Measurements from ENCODE around the gene ZSWIM3. TPM values are rescaled to one million over a fixed set of nuclear protein-coding genes. Genes with fewer than 3 reads are reported as not detected.
A peak's percentile ranks its signal among the peaks of the same experiment; 100 is the strongest.
"Not testable (repeated sequence)": the region's sequence is repeated elsewhere in the genome, so short reads cannot be mapped to it uniquely, and the experiment has no call there.

ZSWIM3 gene
- polyA plus RNA-seq, 4 donors = 4.2 to 5.6 (median 4.9) TPM

DNA sequence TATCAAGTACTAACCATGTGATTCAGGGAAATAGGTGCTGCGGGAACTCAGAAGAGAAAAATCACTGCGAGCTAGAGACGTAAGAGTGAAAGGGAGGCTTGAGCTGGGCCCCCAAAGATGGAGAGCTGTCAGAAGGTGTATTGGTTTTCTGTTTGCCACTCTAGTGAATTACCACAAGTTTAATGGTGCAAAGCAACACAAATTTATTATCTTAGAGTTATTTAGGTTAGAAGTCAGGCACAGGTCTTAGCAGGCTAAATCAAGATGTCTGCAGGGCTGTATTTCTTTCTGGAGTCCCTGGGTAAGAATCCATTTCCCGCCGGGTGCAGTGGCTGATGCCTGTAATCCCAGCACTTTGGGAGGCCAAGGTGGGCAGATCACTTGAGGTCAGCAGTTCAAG, 2.5 kb downstream of the ZSWIM3 start:
- peak in 1 of 4 donors; percentile 36 for DNase-seq (ENCODE audit: low read depth in 4 of 4, low spot score in 3 of 4)

DNA sequence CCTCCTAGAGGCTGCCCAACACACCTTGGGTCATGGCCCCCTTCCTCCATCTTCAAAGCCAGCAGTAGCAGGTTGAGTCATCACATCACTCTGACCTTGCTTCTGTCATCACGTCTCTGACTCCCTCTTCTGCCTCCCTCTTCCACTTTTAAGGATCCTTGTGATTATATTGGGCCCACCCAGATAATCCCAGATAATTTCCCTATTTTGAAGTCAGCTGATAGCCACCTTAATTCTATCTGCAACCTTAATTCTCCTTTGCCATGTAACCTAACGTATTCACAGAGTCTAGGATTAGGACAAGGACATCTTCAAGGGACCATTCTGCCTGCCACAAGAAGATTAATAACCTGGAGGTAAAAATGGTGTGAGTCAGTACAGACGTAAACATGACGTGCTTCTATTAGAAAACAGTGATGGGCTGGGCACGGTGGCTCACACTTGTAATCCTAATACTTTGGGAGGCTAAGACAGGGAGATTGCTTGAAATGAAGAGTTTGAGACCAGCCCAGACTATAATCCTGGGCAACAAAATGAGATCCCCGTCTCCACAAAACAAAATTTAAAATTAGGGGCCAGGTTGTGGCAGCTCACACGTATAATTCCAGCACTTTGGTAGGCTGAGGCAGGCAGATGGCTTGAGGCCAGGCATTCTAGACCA, 3.3 kb downstream of the ZSWIM3 start:
- DNase-seq (ENCODE audit: low read depth in 4 of 4, low spot score in 3 of 4) = no peak

DNA sequence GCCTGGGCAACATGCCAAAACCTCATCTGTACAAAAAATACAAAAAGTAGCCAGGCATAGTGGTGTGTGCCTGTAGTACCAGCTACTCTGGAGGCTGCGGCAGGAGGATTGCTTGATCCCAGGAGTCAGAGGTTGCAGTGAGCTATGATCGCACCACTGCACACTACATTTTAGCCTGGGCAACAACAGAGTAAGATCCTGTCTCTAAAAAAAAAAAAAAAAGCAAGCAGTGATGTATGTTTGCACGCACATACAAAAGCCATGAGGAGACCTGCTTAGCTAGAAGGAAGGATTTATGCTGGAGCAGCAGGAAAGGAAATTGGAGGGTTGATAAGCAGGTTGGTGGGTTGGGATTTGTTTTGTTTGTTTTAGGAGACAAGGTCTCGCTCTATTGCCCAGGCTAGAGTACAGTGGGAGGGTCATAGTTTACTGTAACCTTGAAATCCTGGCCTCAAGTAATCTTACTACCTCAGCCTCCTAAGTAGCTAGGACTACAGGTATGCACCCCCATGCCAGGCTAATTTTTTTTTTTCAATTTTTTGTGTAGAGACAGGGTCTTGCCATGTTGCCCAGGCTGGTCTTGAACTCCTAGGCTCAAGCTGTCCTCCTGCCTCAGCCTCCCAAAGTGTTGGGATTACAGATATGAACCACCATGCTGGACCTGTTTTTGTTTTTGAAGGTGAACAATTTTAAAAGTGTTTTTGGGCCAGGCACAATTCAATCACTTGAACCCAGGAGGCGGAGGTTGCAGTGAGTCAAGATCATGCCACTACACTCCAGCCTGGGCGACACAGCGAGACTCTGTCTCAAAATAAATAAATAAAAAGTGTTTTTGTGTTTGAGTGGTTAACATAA, 4.0 kb downstream of the ZSWIM3 start:
- no peak for DNase-seq (ENCODE audit: low read depth in 4 of 4, low spot score in 3 of 4)

DNA sequence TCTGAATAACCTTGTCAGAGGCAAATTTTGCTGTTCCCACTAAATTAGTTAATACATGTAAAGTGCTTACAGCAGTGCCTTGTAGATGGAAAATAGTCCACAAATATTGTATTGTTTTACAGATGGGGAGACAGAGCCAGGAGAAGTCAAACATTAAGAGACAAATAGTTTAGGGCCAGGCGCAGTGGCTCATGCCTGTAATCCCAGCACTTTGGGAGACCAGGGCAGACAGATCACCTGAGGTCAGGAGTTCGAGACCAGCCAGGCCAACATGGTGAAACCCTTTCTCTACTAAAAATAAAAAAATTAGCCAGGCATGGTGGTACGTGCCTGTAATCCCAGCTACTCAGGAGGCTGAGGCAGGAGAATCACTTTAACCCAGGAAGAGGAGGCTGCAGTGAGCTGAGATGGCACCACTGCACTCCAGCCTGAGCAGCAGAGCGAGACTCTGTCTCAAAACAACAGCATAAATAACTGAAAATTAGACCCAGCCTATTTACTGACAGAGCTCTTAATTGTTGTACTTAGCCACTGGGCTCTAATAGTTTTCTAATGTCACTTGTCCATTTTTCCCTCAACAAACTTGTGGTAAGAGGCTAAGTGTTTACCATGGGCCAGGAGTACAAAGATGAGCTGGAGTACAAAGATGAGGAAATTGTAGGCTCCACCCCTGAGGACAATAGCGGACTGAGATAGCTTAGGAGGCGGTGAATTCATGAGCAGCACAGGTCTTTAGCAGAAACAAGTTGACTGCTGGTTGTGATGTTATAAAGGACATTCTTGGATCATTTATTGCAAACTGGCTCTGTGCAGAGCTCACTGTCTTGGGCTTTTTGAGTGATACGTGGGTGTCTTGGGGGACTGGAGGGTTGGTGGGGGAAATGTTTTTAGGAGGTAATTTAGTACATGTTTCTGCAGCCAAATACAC, 6.4 kb downstream of the ZSWIM3 start:
- no peak for DNase-seq (ENCODE audit: low read depth in 4 of 4, low spot score in 3 of 4)

DNA sequence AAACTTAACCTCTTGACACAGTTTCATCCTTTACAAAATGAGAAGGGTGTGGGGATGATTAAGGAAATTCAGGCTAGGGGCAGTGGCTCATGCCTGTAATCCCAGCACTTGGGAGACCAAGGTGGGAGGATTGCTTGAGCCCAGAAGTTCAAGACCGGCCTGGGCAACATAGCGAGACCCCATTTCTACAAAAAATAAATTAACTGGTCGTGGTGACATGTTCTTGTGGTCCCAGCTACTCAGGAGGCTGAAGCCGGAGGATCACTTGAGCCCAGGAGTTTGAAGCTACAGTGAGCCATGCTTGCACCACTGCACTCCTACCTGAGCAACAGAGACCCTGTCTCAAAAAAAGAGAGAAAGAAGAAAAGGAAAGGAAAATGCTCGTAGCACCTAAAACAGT, 9.0 kb downstream of the ZSWIM3 start:
- DNase-seq (ENCODE audit: low read depth in 4 of 4, low spot score in 3 of 4) = no peak

DNA sequence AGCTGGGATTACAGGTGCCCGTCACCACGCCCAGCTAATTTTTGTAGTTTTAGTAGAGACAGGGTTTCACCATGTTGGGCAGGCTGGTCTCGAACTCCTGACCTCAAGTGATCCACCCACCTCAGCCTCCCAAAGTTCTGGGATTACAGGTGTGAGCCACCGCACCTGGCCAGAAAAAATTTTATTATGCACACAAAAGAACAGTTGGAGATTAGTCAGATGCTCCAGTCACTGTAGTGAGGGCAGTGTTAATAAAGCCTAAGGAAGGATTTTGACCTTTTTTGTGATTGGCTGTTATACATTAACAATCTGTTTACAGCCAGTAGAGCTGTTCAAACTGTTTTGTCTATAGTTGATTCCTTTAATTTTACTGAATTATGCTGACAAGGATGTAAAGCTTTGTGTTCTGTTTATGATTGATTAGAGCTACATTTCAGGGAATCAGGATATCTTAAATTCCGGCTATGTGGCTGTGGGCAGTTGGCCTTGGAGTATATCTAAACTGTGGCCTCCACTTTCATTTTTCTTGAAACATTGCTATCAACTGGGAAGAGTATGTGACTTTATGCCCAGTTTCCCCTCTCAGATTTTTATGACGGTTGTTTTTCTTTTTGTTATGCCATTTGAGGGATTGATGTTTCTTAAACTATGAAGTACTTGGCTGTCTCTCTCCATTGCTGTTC, 9.9 kb downstream of the ZSWIM3 start:
- no peak for DNase-seq (ENCODE audit: low read depth in 4 of 4, low spot score in 3 of 4)

DNA sequence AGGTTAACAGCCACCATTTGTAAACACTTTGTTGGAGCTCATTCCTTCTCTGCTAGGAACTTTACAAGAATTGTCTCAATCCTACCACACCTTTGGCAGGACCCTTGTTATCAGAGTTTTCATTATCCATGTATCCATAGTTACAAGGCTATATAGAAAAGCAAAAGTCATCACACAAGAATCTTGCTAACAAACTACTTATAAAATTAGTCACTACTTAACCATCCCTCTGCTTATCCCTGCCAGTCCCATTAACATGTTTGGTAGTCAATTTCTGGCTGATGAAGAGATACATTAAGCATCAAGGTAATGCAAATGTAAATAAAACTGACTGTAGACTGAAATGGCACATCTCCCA, 10.4 kb downstream of the ZSWIM3 start:
- DNase-seq (ENCODE audit: low read depth in 4 of 4, low spot score in 3 of 4) = no peak

DNA sequence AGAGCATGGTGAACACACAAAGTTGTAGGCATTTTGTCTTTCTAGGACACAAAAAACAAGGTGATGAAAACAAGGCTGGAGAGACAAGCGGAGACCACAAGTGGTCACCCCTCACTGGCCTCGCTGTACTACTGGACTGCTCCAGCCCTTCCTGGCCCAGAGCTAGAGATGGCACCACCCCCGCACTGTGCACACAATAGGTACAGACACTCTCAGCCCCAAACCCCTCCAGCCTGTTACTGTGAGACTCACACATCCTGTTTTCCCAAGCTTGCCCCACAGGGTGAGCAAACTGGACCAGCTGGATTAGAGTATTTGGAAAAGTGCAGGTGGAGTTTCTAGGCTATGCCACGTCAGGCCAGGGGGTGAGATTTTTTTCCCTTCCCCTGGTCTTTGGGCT, 15.2 kb downstream of the ZSWIM3 start:
- no peak for DNase-seq (ENCODE audit: low read depth in 4 of 4, low spot score in 3 of 4)

DNA sequence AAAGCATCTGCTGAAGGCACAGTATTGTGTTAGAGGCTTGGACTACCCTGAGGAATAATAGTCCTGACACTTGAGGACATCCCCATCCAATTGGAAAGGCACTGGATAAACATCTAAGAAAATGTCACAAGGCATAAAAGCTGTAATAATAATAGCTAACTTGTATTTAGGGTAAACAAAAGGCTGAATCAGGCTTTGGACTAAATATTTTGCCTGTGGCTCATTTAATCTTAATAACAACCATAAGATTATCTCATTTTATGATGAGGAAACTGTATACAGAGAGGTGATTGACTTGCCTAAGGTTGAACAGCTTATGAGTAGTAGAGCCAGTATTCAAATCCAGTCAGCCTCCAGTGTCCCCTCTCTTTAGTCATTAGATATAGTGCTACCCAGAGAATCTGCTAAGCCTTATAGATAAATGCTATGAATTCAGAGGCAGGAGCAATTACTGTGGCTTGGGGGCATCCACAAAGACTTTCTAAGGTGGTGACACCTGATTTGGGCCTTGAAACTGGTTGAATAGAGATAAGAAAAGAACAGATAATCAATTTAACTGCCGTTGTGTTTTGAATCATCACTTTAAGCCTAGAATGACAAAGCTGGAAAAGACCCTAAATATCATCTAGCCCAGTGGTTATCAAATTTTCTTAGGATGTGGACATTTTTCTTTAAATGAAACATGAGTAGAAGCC, 16.1 kb downstream of the ZSWIM3 start:
- no peak for DNase-seq (ENCODE audit: low read depth in 4 of 4, low spot score in 3 of 4)

DNA sequence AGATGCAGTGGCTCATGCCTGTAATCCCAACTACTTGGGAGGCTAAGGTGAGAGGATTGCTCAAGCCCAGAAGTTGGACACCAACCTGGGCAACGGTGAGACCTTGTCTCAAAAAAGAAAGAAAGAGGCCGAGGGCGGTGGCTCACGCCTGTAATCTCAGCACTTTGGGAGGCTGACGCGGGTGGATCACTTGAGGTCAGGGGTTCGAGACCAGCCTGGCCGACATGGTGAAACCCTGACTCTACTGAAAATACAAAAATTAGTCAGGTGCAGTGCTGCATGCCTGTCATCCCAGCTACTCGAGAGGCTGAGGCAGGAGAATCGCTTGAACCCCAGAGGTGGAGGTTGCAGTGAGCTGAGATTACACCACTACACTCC, 16.7 kb downstream of the ZSWIM3 start:
- DNase-seq (ENCODE audit: low read depth in 4 of 4, low spot score in 3 of 4) = not testable (repeated sequence)

DNA sequence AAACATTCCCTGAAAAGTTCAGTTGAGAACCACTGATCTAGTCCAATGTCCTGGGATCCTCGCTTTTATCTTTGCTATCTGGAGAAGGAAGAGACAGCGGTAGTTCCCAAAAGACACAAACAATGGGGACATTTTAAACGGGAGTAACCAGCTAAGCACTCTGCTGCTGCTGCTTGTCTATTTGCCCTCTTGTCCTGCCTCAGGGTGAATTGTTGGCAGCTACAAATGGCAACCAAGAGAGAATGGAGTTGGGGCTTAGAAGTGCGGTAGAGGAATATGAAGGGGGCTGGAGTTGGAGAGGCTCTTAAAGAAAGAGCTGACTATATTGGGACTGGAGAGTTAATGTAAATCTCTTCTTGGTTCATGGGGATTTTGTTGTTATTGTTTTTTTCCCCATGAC, 17.2 kb downstream of the ZSWIM3 start:
- no peak for DNase-seq (ENCODE audit: low read depth in 4 of 4, low spot score in 3 of 4)

DNA sequence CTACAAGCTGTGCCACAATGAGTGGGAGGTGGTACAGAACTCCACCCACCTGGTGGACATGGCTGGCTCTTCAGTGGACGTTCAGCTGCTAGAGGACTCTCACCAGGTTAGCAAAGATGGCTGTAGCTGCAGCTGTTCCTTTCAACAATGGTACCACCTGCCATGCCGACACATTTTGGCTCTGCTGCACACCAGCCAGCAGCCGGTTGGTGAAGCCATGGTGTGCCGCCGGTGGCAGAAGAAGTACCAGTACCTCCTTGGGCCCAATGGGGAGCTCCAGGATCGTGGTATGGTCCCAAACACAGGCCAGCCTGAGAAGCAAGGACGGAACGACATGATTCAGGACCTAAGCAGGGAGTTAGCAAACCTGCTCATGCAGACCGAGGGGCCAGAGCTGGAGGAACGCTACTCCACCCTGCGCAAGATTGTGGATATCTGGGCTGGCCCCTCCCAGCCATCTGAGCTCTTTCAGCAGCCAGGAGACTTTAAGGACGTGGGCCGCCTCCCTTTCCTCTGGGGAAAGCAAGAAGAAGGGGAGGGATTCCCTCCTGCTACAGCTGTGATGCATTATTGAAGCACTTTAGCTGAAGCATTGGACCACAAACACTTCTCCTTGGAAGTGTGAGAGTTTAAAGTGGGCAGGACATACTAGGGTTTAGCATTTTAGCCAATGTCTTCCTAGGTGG, 20.8 kb downstream of the ZSWIM3 start:
- DNase-seq (ENCODE audit: low read depth in 4 of 4, low spot score in 3 of 4) = no peak

DNA sequence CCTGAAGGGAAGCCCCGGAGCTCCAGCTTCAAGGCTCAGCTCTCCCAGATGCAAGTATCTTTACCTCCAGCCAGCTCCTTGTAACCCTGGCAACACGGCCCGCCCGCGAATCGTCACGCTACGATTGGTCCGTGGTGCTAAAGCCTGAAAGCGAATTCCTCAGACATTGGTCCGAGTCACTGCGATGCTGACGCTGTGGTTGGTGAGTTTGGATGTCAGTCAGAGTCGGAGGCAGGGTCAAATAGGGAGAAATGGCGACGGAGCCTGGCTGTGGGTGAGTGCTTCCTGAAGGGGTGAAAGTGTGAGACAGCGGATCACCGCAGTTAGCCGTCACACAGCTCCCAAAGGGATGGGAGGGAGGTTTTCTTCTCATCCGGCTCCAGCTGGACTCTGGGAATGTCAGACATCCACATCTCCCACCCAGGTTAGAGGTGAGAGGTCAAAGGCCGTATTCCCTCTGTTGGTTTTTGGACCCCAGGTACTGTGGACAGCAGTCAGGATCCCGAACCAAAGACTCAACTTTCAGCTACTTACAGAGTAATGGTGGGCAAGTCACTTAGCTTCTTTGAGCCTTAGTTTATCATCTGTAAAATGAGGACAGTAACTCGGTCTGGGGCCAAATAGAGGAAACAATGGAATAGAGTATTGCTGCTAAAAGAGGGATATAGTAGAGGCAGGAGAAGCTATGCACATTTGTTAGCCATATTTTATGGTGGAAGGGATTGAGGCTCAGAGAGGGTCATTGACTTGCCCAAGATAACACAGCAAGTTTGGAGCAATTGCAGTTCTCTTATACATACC, 23.8 kb downstream of the ZSWIM3 start, which contains the start of gene ZSWIM1:
TSS of gene ZSWIM1 (plus strand) at position 240 of the 801 bp plus-strand sequence. CDS start 1,366 bp downstream, outside the sequence.
- DNase-seq (ENCODE audit: low read depth in 4 of 4, low spot score in 3 of 4) = peak; percentile 98 to 100 (median 99)

DNA sequence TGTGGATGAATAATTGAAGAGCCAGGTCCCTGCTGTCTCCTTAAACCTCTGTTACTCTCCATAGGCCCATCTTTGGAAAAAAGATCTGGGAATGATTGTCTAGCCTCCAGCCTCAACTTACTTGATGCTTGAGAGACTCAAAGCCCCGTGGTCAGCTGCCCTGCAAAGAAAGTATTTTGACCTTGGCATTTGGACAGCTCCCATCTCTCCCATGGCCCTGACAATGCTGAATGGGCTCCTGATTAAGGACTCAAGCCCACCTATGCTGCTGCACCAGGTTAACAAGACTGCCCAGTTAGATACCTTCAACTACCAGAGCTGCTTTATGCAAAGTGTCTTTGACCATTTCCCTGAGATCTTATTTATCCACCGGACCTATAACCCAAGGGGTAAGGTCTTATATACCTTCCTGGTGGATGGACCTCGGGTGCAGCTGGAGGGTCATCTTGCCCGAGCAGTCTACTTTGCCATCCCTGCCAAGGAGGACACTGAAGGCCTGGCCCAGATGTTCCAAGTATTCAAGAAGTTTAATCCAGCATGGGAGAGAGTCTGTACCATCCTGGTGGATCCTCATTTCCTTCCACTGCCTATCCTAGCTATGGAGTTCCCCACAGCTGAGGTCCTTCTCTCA, 25.2 kb downstream of the ZSWIM3 start:
- DNase-seq (ENCODE audit: low read depth in 4 of 4, low spot score in 3 of 4) = no peak

DNA sequence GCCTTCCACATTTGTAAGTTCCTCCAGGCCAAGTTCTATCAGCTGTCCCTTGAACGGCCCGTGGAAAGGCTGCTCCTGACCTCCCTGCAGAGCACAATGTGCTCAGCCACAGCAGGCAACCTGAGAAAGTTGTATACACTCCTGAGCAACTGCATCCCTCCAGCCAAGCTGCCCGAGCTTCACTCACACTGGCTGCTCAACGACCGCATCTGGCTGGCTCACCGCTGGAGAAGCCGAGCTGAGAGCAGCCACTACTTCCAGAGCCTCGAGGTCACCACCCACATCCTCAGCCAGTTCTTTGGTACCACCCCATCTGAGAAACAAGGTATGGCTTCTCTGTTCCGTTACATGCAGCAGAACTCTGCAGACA, 25.7 kb downstream of the ZSWIM3 start:
- no peak for DNase-seq (ENCODE audit: low read depth in 4 of 4, low spot score in 3 of 4)

DNA sequence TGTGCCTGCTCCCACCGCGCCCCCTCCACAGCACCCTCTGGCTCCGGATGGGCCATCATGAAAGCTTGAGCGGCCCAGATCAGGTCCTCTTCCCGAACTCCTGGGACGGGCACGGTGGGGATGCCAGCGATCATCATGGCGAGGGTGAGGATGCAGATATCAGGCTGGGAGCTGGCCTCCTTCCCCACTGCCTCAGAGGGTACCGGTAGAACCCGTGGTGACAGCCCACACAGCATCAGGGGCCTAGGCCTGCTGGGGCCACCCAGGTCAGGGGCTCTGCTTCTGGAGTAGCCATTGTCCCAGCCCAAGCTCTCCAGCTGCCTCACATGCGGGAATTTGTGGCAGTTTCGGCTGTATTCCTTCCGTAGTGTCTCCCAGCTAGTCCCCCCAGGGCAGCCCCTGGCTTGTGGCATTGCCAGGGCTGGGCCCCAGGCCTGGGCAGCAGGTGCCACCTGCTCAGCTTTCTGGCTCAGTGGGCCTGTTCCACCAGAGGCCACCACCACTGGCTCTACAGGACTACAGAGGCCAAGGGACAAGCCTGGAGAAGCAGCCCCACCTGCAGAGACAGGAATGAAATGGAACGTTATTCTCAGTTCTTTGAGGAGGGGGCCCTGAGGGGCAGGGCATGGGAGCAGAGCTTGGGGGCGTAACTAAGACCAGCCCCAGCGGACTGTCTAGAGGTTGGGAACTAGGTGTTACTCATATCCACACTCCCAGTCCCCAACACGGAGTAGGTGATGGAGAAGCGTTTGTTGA, 29.4 kb downstream of the ZSWIM3 start:
- no peak for DNase-seq (ENCODE audit: low read depth in 4 of 4, low spot score in 3 of 4)

DNA sequence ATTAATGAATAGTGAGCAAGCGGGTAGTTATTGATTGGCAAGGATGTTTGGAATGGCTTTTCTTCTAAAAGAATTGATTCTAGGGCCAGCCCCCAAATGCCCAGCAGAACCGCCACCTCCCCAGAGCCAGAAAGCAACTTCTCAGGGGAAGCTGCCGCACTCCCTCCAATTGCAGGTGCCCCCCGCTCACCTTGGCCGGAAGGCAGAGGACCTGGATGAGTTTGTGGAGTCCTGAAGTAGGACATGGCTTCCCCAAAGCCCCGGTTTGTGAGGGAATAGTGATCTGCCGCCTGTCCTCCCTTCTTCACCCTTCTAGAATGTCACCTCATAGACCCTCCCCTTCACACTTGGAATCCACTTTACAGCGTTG, 29.9 kb downstream of the ZSWIM3 start, which contains the start of gene SPATA25:
TSS of gene SPATA25 (minus strand) at position 277 of the 370 bp plus-strand sequence. CDS start at position 245, 32 bp downstream.
- DNase-seq (ENCODE audit: low read depth in 4 of 4, low spot score in 3 of 4) = no peak
